GM19395 (cell line): ENCODE data around the gene CNGB1.
"Not testable (repeated sequence)": the region's sequence is repeated elsewhere in the genome, so short reads cannot be mapped to it uniquely, and the experiment has no call there.

ENCODE experiments used
- ATAC-seq: cut with Tn5 transposase; IDR thresholded peaks from one replicate; pipeline ENCODE4 v1.9.1; 2021; ENCODE audit warnings: mild to moderate bottlenecking, moderate library complexity; ENCODE audit not compliant: unreplicated experiment

Gene CNGB1

DNA sequence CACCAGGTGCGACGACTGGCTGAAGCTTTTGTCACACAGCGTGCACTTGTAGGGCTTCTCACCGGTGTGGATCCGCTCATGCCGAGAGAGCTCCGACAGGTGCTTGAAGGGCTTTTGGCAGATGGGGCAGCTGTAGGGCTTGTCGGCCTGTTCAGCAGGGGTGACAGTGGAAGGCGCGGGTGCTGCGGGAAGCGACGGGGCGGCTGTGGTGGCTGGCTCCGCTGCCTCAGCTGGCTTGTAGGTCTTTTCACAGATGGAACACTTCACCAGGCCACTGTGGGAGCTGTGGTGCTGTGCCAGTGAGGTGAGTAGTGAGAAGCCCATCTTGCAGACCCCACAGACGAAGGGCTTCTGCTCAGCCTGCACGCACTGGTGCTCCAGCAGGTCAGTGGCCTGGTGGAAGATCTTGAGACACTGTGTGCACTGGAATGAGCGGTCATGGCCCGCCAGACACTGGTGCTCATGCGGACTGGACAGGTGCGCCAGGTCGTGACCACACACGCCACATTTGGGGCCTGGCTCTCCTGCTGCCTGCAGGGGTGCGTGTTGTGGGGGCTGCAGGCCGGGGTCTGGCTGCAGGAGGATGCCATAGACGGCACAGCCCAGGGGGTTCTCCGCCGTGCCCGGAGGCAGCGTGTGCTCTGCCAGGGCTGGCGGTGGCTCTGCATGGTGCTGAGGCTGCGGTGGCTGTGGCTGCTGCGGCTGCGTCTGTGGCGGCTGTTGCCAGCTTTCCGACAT, 26.8 kb upstream of the CNGB1 start:
- ATAC-seq, result no peak

DNA sequence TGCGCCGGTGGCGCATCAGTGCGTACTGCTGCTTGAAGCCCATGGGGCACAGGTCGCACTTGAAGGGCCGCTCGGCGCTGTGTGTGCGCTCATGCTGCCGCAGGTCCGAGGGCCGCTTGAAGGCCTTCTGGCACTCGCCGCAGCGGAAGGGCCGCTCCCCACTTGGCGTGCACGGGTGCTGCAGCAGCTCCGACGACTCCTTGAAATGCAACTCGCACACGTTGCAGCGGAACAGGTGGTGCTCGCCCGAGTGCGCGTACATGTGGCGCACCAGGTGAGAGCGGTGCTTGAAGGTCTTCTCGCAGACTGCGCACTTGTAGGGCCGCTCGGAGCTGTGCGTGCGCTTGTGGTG, 26.2 kb upstream of the CNGB1 start:
- ATAC-seq, result no peak

DNA sequence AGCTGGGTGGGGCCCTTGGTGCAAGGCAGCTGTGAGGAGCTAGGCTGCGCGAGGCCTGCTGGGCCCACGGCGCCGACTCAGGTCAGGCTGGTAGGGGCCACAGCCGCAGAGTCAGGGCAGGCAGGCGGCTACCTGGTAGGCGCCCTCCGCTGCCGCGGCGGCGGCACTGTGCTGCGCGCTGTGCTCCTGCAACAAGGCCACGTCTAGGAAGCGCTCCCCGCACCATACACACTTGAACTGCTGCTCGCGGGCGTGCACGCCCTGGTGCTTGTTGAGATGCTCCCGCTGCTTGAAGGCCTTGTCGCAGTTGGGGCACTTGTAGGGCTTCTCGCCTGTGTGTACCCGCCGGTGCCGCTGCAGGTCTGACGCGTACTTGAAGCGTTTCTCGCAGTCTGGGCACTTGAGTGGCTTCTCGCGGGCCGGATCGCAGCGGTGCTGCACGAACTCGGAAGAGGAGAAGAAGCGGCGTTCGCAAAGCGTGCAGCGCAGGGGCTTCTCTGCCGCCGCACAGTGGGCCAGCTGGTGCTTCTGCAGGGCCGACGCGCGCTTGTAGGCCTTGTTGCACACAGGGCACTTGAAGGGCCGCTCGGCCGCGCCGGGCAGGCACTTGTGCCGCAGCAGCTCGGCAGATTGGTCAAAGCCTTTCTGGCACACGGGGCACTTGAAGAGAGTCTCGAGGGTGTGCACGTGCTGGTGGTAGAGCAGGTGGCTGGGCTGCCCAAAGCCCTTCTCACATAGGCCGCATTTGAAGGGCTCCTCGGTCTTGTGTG, 25.7 kb upstream of the CNGB1 start:
- ATAC-seq, result no peak

DNA sequence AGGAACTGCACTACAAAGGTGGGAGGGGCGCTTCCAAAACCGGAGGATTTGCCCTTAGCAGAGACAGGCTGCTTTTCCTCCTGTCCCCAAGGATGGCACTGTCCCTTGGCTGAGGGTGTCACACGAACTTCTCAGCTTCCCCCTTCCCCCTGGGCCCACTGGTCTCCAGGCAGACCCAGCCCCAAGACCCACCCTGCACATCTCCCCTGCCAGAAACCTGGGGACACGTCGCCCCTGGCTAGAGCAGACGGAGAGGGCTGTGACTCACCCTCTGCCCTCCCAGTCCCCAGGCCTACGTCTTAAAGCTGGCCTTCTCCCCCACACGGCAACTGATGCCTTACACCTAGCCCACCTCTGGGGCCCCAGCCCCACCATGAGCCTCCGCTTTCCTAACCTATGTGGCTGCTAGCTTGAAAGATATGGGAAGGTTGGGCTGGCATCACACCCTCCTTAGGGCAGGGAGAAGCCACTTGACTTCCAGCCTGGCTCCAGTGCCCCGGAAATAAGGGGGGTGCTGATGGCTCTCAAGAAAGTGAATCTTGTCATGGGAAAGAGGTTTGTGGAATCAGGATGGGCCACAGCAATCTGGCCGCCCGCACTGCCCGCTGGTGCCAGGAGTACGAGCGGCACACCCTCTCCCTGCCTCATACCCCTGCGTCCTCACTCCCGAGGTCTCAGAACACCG, 24.9 kb upstream of the CNGB1 start:
- ATAC-seq, result no peak

DNA sequence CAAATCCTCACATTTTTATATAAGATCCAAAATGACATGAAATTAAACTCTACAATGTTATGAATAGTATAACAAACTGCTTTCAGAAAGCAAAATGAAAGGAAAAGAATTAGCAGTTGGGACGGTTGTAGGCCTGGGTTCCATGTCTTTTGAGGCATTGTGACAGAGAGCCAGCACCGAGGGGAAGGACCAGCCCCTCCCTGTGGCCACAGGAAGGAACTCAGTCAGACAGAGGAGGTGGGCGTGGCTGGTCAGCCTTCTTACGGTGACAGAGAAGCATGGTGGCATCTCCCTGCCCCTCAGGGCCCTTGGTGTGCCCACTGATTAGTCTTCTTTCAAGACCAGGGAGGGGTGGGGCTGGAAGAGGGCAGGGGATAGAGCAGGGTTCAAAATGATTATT, 23.9 kb upstream of the CNGB1 start:
- no peak for ATAC-seq

DNA sequence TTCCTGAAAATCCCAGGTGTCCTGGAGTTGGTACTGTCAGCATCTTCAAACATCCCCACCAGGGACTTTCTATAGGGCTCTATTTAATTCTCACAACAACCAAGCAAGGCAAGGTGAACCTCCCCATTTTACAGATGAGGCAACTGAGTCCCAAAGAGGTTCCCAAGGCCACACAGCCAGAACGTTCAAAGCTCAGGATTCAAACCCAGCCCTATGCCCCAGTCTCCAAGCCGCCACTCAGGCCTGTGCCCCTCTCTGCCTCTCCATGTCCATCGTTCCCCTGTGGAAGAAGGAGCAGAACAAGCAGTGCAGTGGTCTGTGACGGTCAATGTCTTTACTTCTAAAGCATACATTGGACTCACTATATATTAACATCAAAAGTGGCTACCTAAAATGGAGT, 23.4 kb upstream of the CNGB1 start:
- ATAC-seq, result no peak

DNA sequence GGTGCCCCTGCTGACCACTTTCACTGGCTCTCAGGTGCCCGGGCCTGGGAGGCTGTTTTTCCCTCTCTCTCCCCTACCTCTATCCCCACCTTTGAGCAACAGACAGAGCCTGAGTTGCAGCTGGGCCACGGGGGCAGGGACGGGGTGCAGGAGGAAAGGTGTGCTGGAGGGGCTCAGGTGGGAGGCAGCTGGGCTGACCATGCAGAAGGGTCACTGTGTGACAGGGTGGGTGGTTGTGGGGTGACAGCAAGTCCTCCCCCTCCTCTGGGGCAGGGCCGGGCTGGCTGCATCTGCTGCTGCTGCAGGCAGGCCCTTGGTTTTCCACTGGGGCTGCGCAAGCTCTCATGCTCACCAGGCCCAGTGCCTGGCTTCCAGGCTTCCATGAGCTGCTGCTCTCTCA, 23.0 kb upstream of the CNGB1 start:
- no peak for ATAC-seq

DNA sequence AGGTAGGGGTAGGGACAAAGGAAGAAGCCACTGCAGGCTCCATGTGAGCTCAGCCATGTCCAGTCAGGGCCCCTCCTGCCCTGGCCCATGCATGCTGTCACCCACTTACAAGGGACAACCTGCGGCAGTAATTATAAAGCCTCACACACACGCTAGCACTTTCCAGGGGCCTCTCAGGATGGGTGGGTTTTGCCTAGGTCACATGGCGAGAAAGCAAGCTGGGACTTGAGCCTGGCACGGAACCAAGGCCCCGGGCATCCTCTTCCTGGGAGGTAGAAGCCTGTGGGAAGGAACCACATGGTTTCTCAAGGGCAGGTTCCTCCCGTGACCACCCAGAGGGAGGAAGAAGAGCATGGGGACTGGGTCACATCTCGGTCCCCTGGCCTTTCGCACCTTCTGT, 22.5 kb upstream of the CNGB1 start:
- ATAC-seq, result no peak

DNA sequence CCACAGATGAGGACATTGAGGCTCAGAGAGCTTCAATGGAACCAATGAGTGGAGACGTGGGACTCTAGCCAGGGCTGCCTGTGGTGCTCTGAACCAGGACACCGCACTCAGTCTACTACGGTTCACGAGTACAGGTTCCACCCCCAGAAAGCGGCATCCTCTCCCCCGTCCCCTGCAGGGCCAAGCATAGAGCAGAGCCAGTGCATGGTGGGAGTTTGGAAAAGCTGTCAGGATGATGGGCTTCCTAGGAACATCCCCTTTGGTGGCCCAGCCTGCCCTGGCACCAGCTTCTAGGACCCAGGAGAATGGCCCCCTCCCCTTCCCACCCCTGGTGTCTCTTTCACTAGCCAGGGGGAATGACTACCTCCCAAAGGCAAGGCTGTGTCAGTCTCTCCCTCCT, 21.2 kb upstream of the CNGB1 start:
- no peak for ATAC-seq

DNA sequence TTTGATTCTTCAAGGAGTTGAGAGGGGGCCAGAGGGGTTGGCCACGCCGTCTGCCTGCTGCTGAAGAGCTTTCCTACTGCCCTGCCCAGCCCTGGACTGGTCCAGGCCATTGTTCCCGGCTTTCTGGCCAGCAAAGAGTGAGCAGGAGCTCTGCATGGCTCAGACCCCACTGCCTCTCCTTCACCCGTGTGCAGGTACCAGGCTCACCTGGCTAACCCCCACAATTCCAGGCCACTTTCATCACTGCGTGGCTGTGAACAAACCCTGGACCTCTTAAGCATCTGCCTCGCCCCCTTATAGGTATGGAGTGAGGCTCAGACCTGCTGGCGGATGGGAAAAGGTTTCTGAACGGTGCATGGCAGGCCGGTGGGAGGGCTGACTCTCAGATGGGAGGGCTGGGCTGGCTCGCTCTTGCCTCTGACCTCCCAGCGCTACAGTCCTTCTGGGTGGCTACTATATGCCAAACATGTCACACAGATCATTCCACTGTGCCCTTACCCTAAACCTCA, 20.7 kb upstream of the CNGB1 start:
- no peak for ATAC-seq

DNA sequence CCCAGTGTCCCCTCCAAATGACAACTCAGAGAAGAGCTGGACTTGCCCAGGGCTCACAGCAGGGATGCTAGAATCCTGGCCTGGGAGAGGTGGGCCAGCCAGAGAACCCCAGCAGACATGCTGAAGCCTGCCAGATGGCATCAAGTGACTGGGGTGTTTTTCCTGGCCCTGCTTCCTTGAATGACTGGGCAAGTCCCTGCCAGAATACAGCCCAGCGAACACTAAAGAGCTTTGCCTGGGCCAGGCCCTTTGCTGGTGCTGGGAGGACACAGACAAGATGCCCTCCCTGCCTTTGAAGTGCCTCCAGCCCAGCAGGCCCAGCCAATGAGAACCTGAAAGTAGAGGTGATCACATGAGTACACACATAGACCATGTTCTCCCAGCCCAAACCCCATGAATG, 18.0 kb upstream of the CNGB1 start:
- ATAC-seq, result no peak

DNA sequence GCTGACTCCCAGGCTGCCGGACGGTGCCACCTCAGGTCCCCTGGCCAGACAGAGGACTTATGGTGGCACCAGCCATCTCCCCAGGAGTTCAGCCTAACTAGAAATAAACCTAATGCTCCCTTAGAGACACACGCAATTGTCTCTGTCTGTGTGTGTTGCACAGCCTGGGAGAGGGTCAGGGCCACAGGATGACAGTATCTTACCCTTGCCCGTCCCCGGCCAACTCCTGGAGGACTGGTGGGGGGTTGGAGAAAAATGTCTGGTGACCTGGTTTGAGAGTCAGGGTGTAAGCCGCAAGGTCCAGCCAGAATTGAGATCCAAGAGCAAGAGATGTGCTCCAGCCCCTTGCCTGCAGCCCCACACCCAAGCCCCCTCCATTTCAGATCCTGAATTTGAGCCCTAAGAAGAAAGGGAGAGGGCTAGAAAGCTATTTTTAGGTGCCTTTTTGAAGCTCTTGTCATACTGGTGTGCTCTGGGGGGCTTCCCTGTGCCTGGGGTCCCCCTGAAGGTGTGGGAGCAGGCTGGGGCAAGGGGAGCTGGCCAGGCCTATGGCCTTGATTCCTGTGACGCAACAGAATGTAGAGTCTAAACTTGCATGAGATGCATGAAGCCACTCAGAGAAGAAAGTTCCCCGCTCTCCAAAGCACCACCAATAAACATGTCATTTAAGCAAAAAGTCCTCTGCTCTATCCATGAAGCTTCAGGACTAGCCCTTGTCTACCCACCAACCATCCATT, 16.7 kb upstream of the CNGB1 start:
- no peak for ATAC-seq

DNA sequence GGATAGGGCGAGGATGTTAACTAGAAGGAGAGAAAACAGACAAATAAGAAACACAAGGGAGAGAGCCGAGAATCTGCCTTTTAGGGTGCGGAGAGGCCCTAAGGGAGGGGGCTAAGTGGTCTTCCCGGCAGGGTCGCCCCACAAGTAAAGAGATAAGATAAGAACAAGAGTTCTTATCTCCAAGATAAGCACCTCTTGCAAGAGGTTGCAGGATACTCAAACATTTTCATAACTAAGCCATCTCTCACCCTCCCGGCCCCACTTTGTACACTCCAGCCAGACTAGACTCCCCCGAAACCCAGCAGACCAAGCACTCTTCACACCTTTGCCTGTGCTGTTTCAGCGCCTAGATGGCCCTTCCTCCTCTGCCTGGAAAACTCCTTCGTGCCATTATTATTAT, 15.3 kb upstream of the CNGB1 start:
- no peak for ATAC-seq

DNA sequence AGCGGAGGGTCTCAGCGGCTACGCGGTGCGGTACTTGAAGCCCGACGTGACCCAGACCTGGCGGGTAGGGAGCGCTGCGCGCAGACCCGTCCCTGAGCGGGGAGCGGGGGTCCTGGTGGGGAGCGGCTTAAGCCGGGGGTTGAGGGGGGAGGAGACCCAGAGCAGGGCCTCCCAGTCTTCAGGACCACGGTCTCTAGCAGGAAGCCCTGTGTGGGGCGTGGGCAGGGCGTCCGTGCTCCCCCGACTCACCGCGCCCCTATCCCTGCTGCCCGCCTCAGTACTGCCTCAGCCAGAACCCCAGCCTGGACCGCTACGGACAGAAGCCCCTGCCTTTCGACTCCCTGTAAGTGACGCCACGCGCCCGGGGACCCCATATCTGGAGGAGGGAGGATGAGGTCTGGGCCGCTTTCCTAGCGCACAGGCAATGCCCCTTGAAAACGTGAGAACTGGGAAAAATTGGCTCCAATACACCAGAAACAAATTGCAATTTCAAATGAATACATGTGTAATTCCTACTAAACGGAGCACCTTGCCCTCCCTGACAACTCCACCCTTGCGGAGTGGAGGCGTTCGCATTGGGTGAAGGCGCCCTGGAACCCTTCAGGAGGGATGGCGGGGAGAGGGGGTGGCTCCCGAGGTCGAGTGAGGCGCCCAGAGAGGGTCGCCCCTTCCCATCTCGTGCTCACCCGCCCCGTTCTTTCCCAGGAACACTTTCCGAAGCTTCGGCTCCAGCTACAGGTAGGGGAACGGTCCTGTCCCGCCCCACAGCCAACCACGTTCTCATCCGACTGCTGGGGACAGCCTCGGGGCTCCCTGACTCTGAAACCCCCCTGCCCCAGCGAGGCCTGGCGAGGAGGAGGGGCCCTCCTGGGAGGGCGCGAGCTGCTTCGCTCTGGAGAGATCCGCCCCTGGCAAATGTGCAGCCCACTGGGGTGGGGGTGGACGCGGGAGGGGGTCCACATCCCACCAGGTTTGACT, 14.6 kb upstream of the CNGB1 start:
- ATAC-seq, result no peak

DNA sequence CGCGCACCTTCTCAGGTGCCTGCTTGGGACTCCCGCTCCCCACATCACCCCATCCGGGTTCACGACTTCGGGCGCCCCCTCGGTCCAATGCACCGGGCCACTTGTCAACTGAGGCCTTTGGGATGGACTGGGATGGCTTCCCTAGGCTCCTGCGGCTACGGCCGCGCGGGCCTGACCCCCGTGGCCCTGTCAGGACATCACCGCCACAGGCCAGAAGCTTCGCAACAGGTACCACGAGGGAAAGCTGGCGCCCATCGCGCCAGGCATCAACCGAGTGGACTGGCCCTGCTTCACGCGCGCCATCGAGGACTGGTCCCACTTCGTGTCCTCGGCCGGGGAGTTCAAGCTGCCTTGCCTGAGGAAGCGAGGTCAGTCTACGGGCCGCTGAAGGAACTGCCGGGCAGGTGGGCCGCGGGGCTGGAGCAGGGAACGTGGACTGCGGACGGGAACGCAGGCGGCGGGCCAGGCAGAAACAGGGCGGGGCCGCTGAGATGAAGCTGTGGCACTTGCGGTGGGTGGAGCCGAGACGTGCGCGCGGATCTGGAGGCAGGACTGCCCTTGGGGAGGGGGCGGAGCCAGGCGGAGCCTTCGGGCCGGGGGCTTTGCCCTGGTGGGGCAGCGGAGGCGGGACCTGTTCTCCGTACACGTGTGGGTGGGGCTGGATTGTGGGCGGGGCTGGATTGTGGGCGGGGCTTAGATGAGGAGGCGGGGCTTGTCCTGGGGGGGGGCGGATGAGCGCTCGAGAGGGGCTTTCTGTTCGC, 13.7 kb upstream of the CNGB1 start:
- ATAC-seq, result no peak

DNA sequence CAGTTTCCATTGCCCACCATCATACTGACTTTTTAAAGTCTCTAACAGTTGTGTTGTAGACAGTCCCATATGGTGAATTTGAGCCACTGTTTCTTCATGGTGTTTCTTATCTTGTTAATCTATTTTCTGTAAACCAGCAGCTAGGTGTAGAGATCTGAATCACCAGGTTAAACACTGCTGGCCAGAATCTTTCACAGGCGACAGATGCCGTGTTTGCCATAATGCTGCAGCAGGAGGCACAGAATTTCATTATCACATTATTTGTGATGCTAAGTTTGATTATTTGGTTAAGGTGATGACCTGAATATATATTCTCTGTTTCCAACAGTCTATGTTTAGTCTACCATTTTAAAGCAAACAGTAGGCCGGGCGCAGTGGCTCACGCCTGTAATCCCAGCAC, 11.5 kb upstream of the CNGB1 start:
- no peak for ATAC-seq

DNA sequence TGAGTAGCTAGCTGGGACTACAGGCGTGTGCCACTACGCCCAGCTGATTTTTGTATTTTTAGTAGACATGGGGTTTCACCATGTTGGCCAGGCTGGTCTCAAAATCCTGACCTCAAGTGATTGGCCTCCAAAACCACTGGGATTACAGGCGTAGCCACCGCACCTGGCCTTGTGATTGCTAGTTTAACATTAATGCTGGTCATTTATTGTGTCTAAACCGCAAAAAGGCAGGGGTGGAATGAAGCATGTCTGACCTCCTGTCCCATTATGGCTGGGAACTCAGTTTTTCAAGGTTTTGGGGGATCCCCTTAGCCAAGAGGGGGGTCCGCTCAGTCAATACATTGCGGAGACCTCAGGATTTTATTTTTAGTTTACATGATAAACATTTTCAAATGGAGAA, 10.7 kb upstream of the CNGB1 start:
- no peak for ATAC-seq

DNA sequence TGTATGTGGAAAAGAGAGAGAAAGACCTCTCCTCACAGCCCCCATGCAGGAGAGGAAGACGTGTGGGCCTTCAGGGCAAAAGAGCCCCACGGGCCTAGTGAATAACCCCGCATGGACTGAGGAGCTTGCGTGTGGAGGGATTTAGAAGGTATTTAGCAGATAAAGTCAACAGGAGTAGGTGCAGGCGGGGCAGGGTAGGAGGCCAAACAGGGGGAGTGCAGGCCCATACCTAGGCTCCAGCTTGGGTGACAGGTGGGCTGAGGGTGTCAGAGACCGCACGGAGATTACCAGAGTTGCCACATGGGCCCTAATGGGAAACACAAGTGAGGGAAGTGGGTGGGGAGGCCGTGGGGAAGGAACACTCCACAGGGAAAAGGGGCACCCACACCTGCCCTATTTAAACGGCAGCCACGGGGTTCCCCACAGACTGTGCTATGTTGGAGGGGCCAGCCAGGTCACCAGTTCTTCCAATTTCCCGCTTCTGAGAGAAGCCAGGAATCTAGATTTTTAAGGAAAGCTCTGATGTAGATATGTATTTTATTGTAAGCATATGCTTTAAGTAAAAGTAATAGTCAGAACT, 8.2 kb upstream of the CNGB1 start:
- ATAC-seq, result no peak

DNA sequence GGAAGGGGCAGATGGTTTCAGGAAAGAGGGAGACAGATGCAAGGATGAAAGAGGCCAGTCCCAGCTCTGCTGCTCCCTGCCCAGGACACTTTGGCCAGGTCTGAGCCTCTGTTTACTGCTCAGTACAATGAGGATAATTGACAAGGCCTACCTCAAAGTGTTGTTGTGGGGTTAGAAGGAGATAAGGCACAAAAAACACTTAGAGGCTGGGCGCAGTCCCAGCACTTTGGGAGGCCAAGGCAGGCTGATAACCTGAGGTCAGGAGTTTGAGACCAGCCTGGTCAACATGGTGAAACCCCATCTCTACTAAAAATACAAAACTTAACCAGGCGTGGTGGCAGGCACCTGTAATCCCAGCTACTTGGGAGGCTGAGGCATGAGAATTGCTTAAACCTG, 7.1 kb upstream of the CNGB1 start:
- not testable (repeated sequence) for ATAC-seq
